Keratinocyte (primary cell): ENCODE data around the gene LRBA.
"Not testable (repeated sequence)": the region's sequence is repeated elsewhere in the genome, so short reads cannot be mapped to it uniquely, and the experiment has no call there.

Experiments used
- EZH2 ChIP-seq: IDR thresholded peaks from one replicate; pipeline ENCODE4 v1.6.1; 2012; ENCODE audit warnings: inconsistent platforms, mild to moderate bottlenecking, low read length, moderate library complexity
- TF ChIP-seq, protein P1 (sequence below), 3 experiments: IDR thresholded peaks in 1 of 3; conservative IDR thresholded peaks in 1 of 3; optimal IDR thresholded peaks in 1 of 3; 2 replicates in 2 of 3; 3 replicates in 1 of 3; pipeline versions ENCODE3 to v1.5.1; 2011; ENCODE audit warnings: low read length in 3 of 3, mild to moderate bottlenecking in 3 of 3, moderate library complexity in 2 of 3, control low read depth in 1 of 3, inconsistent platforms in 1 of 3; ENCODE audit not compliant: insufficient read depth in 2 of 3; ENCODE audit errors: extremely low read depth in 1 of 3

- TF ChIP-seq, protein P1, sequence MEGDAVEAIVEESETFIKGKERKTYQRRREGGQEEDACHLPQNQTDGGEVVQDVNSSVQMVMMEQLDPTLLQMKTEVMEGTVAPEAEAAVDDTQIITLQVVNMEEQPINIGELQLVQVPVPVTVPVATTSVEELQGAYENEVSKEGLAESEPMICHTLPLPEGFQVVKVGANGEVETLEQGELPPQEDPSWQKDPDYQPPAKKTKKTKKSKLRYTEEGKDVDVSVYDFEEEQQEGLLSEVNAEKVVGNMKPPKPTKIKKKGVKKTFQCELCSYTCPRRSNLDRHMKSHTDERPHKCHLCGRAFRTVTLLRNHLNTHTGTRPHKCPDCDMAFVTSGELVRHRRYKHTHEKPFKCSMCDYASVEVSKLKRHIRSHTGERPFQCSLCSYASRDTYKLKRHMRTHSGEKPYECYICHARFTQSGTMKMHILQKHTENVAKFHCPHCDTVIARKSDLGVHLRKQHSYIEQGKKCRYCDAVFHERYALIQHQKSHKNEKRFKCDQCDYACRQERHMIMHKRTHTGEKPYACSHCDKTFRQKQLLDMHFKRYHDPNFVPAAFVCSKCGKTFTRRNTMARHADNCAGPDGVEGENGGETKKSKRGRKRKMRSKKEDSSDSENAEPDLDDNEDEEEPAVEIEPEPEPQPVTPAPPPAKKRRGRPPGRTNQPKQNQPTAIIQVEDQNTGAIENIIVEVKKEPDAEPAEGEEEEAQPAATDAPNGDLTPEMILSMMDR (optimal IDR thresholded peaks at IDR 0.05 in 1 of 3, IDR thresholded peaks at IDR 0.05 in 1 of 3, conservative IDR thresholded peaks at IDR 0.05 in 1 of 3; ENCODE audit: extremely low read depth in 1 of 3, insufficient read depth in 2 of 3, low read length in 3 of 3): not testable (repeated sequence)
- TF ChIP-seq EZH2: not testable (repeated sequence)
Observed at GRCh38 chr4:151029006-151029405, 13.9 kb upstream of the LRBA start.
